Stomach (tissue), 4 donors: ENCODE data around the gene PALD1.

ENCODE experiments used
- CTCF ChIP-seq, 7 experiments: fragments of 450-650 bp in 4 of 7; fragments of 200-600 bp in 3 of 7; sonication (generic) in 3 of 7; IDR thresholded peaks; one replicate each; pipeline ENCODE4 v1.5.1; 2016 to 2019; ENCODE audit warnings: antibody characterized with exemption in 7 of 7, control low read depth in 2 of 7, mild to moderate bottlenecking in 1 of 7
- EP300 ChIP-seq: sonication (generic); formaldehyde crosslinking; IDR thresholded peaks from one replicate; pipeline ENCODE4 v1.6.1; 2017; ENCODE audit warnings: antibody characterized with exemption
- POLR2A ChIP-seq, 4 donors: fragments of 450-650 bp; IDR thresholded peaks; one replicate each; pipeline ENCODE4 v1.6.1; 2016; ENCODE audit warnings: antibody characterized with exemption in 4 of 4, control low read depth in 2 of 4, mild to moderate bottlenecking in 1 of 4, moderate library complexity in 1 of 4
- POLR2AphosphoS5 ChIP-seq, 3 donors: sonication (generic); formaldehyde crosslinking; IDR thresholded peaks; one replicate each; pipeline ENCODE4 v1.6.1; 2016; ENCODE audit warnings: antibody characterized with exemption in 3 of 3

GRCh38 chr10:70576803-70577517 is 98.4 kb downstream of the PALD1 start:
- TF ChIP-seq POLR2AphosphoS5 (IDR thresholded peaks at IDR 0.05) (no peak), CTCF (IDR thresholded peaks at IDR 0.05) (no peak), POLR2A (IDR thresholded peaks at IDR 0.05) (no peak), EP300 (no peak)
